ENCODE results near the gene TLNRD1. TPM values are rescaled to one million over a fixed set of nuclear protein-coding genes. Genes with fewer than 3 reads are reported as not detected.
A peak's percentile ranks its signal among the peaks of the same experiment; 100 is the strongest.

The TLNRD1 gene
- total RNA-seq, 4 donors from 2014 or later, result 10.1 to 22.4 (median 17.8) TPM

DNA sequence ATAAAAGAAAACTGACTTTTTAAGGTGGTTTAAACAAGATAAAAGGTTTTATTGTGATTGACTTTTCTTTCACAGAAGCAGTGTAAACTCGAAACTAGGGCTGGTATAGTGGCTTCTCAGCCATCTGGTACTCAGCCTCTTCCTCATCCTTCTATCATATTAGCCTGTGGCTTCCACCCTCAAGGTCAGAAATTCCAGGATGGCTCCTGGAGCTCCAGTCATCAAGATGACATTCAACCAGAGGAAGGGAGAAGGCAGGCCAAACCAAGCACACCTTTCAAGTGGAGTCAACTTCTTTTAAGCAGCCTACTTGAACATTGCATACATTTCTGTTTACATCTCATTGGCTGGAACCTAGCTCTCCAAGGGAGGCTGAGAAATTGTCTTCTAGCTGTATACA, 9.8 kb upstream of the TLNRD1 start:
- Histone ChIP-seq H3K36me3 (no peaks in the 10 kb centered on the region), H3K27me3 (no peaks in the 10 kb centered on the region), H3K9me3 (no peaks in the 10 kb centered on the region), H3K27ac (peak overlapping the region; percentile 94), H3K4me3 (no peak overlapping the region), H3K4me1 (peaks cover 7 to 11% of the 10 kb centered on the region in 2 donors)
- TF ChIP-seq POLR2A (IDR thresholded peaks at IDR 0.05), result no peak
- TF ChIP-seq, protein P1, sequence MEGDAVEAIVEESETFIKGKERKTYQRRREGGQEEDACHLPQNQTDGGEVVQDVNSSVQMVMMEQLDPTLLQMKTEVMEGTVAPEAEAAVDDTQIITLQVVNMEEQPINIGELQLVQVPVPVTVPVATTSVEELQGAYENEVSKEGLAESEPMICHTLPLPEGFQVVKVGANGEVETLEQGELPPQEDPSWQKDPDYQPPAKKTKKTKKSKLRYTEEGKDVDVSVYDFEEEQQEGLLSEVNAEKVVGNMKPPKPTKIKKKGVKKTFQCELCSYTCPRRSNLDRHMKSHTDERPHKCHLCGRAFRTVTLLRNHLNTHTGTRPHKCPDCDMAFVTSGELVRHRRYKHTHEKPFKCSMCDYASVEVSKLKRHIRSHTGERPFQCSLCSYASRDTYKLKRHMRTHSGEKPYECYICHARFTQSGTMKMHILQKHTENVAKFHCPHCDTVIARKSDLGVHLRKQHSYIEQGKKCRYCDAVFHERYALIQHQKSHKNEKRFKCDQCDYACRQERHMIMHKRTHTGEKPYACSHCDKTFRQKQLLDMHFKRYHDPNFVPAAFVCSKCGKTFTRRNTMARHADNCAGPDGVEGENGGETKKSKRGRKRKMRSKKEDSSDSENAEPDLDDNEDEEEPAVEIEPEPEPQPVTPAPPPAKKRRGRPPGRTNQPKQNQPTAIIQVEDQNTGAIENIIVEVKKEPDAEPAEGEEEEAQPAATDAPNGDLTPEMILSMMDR (IDR thresholded peaks at IDR 0.05), result no peak
- no peak for DNase-seq
- intact Hi-C loops (cut with DNase I; ENCODE audit: low total_unique reads), result no loop called here

DNA sequence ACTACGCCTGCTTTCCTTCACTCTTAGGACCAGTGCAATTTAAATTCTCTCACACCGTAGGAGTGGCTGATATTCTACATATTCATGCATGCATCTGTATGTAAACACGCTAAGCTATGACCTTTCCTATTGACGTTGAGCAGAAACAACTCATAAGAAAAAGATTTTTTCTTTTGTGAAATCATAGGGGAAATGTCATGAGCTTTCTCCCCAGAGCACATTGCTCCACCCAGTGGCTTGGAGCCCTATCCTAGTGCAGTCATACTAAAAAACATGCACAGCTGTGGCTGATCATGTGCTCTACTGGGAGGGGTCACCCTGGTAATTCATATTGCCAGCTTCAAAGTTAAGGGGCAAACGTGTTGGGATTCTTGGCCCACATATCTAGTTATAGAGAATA, 9.3 kb upstream of the TLNRD1 start:
- Histone ChIP-seq H3K9me3 (no peaks in the 10 kb centered on the region), H3K36me3 (no peaks in the 10 kb centered on the region), H3K27me3 (no peaks in the 10 kb centered on the region), H3K27ac (peak overlapping the region; percentile 94), H3K4me3 (no peak overlapping the region), H3K4me1 (peaks cover 7 to 11% of the 10 kb centered on the region in 2 donors)
- intact Hi-C loops (cut with DNase I; ENCODE audit: low total_unique reads), result no loop called here
- no peak for TF ChIP-seq POLR2A (IDR thresholded peaks at IDR 0.05)
- TF ChIP-seq, protein P1 (IDR thresholded peaks at IDR 0.05), result no peak
- peak; percentile 68 to 69 for DNase-seq

DNA sequence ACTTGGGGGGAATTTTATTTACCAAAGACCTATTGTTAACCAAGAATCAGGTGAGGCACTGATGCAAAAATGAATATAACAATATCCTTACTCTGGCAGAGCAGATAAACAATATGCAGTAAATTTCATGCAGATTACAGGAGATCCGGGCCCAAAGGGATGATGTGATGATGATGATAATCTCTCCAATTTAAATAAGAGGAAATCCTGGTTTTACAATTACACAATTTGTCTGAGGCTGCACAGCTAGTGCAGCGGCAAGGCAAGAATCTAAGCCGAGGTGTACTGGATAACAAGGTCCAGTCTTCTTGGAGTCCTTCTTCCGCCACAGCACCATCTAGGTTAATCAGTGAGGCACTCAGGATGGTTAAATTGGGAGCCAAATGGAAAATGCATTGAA, 8.7 kb upstream of the TLNRD1 start:
- Histone ChIP-seq H3K4me3 (no peak overlapping the region), H3K27me3 (no peaks in the 10 kb centered on the region), H3K27ac (peak overlapping the region; percentile 94), H3K9me3 (no peaks in the 10 kb centered on the region), H3K4me1 (peaks cover 7 to 11% of the 10 kb centered on the region in 2 donors), H3K36me3 (no peaks in the 10 kb centered on the region)
- DNase-seq, result no peak
- intact Hi-C loops (cut with DNase I; ENCODE audit: low total_unique reads), result no loop called here
- TF ChIP-seq, protein P1 (IDR thresholded peaks at IDR 0.05), result no peak
- TF ChIP-seq POLR2A (IDR thresholded peaks at IDR 0.05), result no peak

DNA sequence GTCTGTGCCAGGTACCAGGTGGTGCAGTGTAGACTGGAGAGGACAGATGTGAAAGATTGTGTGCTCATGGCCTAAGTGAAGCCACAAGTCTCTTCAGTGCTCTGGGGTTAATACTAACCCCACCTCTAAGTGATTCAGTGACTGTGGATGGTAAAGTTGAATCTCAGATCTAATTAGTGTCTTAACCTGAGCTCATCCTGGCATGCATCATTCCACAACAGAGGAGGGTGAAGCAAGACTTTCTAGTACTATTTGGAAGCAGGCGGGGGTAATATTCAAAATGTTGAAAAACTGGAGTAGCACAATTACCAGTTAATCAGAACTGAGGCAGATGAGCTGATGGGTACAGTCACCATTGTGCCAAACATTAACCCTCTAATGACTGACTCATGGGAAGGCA, 8.3 kb upstream of the TLNRD1 start:
- no peak overlapping the region for H3K4me3 ChIP-seq
- H3K4me1 ChIP-seq, result peaks cover 7 to 11% of the 10 kb centered on the region in 2 donors
- peak overlapping the region in 1 of 2 donors; percentile 94 for H3K27ac ChIP-seq
- no peaks in the 10 kb centered on the region for H3K27me3 ChIP-seq
- H3K36me3 ChIP-seq, result no peaks in the 10 kb centered on the region
- no peaks in the 10 kb centered on the region for H3K9me3 ChIP-seq
- no peak for TF ChIP-seq POLR2A (IDR thresholded peaks at IDR 0.05)
- TF ChIP-seq, protein P1 (IDR thresholded peaks at IDR 0.05), result no peak
- no peak for DNase-seq
- intact Hi-C loops (cut with DNase I; ENCODE audit: low total_unique reads), result no loop called here

DNA sequence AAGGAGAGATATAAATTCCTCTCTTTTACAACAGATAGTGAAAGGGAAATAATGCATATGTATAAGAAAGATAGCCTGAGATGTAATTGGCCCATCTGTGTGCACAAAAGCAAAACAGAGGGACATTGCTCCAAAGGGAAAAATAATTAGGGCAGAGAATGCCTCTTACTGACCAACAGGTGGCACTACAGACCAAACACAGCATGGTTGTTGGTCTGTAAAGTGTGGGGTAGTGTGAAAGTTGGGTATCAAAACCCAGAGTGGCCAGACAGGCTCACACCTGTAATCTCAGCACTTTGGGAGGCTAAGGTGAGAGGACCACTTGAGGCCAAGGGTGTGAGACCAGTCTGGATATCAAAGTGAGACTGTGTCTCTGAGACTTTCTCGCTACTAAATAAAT, 4.5 kb upstream of the TLNRD1 start:
- Histone ChIP-seq H3K9me3 (no peaks in the 10 kb centered on the region), H3K27ac (no peak overlapping the region), H3K27me3 (no peaks in the 10 kb centered on the region), H3K36me3 (no peaks in the 10 kb centered on the region), H3K4me3 (no peak overlapping the region), H3K4me1 (no peaks in the 10 kb centered on the region)
- no peak for TF ChIP-seq POLR2A (IDR thresholded peaks at IDR 0.05)
- TF ChIP-seq, protein P1 (IDR thresholded peaks at IDR 0.05), result peak in 2 of 4 experiments; percentile 30 to 47
- intact Hi-C loops (cut with DNase I; ENCODE audit: low total_unique reads), result no loop called here
- DNase-seq, result no peak
